ENCODE data around the gene UTP11. TPM values are rescaled to one million over a fixed set of nuclear protein-coding genes. Genes with fewer than 3 reads are reported as not detected.

The UTP11 gene
- total and polyA plus RNA-seq, 2 of the 8 experiments (the other 6 are each of a cell fraction or from before 2014, with no cell fraction given) = 19.5 to 60.5 TPM

DNA sequence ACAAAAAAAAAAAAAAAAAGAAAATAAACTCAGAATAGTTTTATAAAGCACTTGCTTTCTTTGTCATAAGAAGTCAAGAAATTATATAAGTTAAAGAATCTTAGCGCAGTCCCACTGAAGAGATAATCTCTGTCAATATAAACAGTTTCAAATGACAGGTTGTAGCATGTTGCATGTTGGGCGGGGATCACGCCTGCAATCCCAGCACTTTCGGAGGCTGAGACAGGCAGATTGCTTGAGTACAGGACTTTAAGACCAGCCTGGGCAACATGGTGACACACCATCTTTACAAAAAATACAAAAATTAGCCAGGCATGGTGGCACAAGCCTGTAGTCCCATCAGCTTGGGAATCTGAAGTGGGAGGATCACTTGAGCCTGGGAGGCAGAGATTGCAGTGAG is 47.2 kb upstream of the UTP11 start:
- H3K18ac ChIP-seq (ENCODE audit: extremely low read depth, low read length) = no peak overlapping the region
- no peaks in the 10 kb centered on the region for H3K9me3 ChIP-seq (ENCODE audit: insufficient read depth in 2 of 2, low read depth in 1 of 2, low read length in 1 of 2)
- H2BK12ac ChIP-seq (ENCODE audit: low read depth, low read length) = no peak overlapping the region
- H3K14ac ChIP-seq (ENCODE audit: insufficient read length) = no peak overlapping the region
- DNase-seq (ENCODE audit: low read depth in 1 of 2, low spot score in 2 of 2) (no peak), FAIRE-seq (no peak)
- no peaks in the 10 kb centered on the region for H3K23me2 ChIP-seq (ENCODE audit: low read depth, low read length)
- H3K4me2 ChIP-seq (ENCODE audit: insufficient read depth in 1 of 2, low read depth in 2 of 2, low read length in 2 of 2) = no peak overlapping the region
- no peak overlapping the region for H2BK120ac ChIP-seq (replicated peaks; ENCODE audit: low read depth, low read length)
- no peak overlapping the region for H3K56ac ChIP-seq (replicated peaks; ENCODE audit: insufficient read length, low read depth, low read length)
- no peak overlapping the region for H4K5ac ChIP-seq (ENCODE audit: insufficient read length, low read depth, low read length)
- WGBS, 2 experiments (ENCODE audit: extremely low coverage in 1 of 2, insufficient coverage in 1 of 2, insufficient read length in 1 of 2, insufficient replicate concordance in 2 of 2, low coverage in 1 of 2, low lambda C conversion rate in 2 of 2, missing lambda C conversion rate in 1 of 2) = 88% methylated on average over 4 of the region's 4 CpGs; no CpG with 5 or more reads in 1 of the 2 experiments
- no peak overlapping the region for H3K27ac ChIP-seq (ENCODE audit: low read depth, low read length)
- no peak overlapping the region for H3K4me3 ChIP-seq (ENCODE audit: extremely low read depth in 1 of 4, insufficient read depth in 2 of 4, low read depth in 3 of 4, low read length in 4 of 4)
- H2AFZ ChIP-seq (ENCODE audit: low read length) = no peak overlapping the region
- no peak overlapping the region for H4K91ac ChIP-seq (replicated peaks; ENCODE audit: insufficient read length, low read length)
- no peaks in the 10 kb centered on the region for H3K79me1 ChIP-seq (ENCODE audit: low read depth, low read length)
- no peaks in the 10 kb centered on the region for H3K4me1 ChIP-seq (replicated peaks in 1 of 4; ENCODE audit: control insufficient read depth in 3 of 4, insufficient read depth in 4 of 4, low read length in 3 of 4)
- no peaks in the 10 kb centered on the region for H3K79me2 ChIP-seq (ENCODE audit: control insufficient read depth in 1 of 2, insufficient read depth in 2 of 2, low read length in 2 of 2)
- no peak overlapping the region for H4K8ac ChIP-seq (ENCODE audit: extremely low read depth, insufficient read depth, low read length)
- CTCF ChIA-PET (ENCODE audit: partially characterized antibody) = interaction anchor here (0.6 kb wide), 1 partner anchor 10 kb away, joined by 3 read pairs; no protein-coding TSS in a partner anchor
- no peak overlapping the region for H2BK20ac ChIP-seq (ENCODE audit: low read length)
- POLR2A ChIA-PET (ENCODE audit: partially characterized antibody) = interaction anchor here (0.6 to 1.8 kb wide), 5 partner anchors 14 to 165 kb away, joined by 3 to 4 read pairs (median 3); partner anchors contain the start of gene MTF1
- no peak overlapping the region for H2BK15ac ChIP-seq (ENCODE audit: low read length)
- H3K4ac ChIP-seq (replicated peaks; ENCODE audit: insufficient read length, low read depth, low read length) = no peak overlapping the region
- peaks cover 16 to 62% (median 38%) of the 10 kb centered on the region in 4 experiments for H3K36me3 ChIP-seq (ENCODE audit: control insufficient read depth in 2 of 4, insufficient read depth in 4 of 4, low read length in 3 of 4)
- H2AK5ac ChIP-seq (ENCODE audit: low read depth, low read length) = no peak overlapping the region
- H3K23ac ChIP-seq (ENCODE audit: insufficient read length) = no peak overlapping the region
- no peaks in the 10 kb centered on the region for H3K27me3 ChIP-seq (replicated peaks in 1 of 4; ENCODE audit: control insufficient read depth in 3 of 4, extremely low read depth in 1 of 4, insufficient read depth in 3 of 4, low read length in 3 of 4)
- no peaks in the 10 kb centered on the region for H4K20me1 ChIP-seq (replicated peaks in 1 of 2; ENCODE audit: control insufficient read depth in 1 of 2, insufficient read depth in 2 of 2, low read length in 2 of 2)
- H2BK5ac ChIP-seq (ENCODE audit: low read depth, low read length) = no peak overlapping the region
- no peak overlapping the region; a peak in 1 of 7 replicates for H3K9ac ChIP-seq (replicated peaks in 1 of 4; ENCODE audit: extremely low read depth in 1 of 4, low read depth in 3 of 4, low read length in 3 of 4)
- TF ChIP-seq GTF2F1 (IDR thresholded peaks at IDR 0.05; ENCODE audit: borderline replicate concordance, low read depth, low read length) (no peak), EZH2 (IDR thresholded peaks at IDR 0.05; ENCODE audit: low read depth, low read length, severe bottlenecking) (no peak), TAF1 (IDR thresholded peaks at IDR 0.05; ENCODE audit: low read depth, low read length) (no peak), JUND (IDR thresholded peaks at IDR 0.05; ENCODE audit: low read length) (no peak), BCL11A (IDR thresholded peaks at IDR 0.05; ENCODE audit: low read depth in 2 of 2, low read length in 2 of 2) (no peak), KDM1A (IDR thresholded peaks at IDR 0.05; ENCODE audit: borderline replicate concordance, low read length) (no peak), POU5F1 (IDR thresholded peaks at IDR 0.05; ENCODE audit: low read depth, low read length) (no peak), POLR2A (IDR thresholded peaks at IDR 0.05; ENCODE audit: control extremely low read depth in 1 of 2, low read depth in 2 of 2, low read length in 2 of 2) (no peak), RBBP5 (IDR thresholded peaks at IDR 0.05; ENCODE audit: borderline replicate concordance, low read depth, low read length) (no peak)
- TF ChIP-seq, protein P1, sequence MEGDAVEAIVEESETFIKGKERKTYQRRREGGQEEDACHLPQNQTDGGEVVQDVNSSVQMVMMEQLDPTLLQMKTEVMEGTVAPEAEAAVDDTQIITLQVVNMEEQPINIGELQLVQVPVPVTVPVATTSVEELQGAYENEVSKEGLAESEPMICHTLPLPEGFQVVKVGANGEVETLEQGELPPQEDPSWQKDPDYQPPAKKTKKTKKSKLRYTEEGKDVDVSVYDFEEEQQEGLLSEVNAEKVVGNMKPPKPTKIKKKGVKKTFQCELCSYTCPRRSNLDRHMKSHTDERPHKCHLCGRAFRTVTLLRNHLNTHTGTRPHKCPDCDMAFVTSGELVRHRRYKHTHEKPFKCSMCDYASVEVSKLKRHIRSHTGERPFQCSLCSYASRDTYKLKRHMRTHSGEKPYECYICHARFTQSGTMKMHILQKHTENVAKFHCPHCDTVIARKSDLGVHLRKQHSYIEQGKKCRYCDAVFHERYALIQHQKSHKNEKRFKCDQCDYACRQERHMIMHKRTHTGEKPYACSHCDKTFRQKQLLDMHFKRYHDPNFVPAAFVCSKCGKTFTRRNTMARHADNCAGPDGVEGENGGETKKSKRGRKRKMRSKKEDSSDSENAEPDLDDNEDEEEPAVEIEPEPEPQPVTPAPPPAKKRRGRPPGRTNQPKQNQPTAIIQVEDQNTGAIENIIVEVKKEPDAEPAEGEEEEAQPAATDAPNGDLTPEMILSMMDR (IDR thresholded peaks at IDR 0.05; ENCODE audit: control extremely low read depth in 1 of 3, insufficient read depth in 1 of 3, low read depth in 1 of 3, low read length in 3 of 3) = no peak
- TF ChIP-seq, protein P2, sequence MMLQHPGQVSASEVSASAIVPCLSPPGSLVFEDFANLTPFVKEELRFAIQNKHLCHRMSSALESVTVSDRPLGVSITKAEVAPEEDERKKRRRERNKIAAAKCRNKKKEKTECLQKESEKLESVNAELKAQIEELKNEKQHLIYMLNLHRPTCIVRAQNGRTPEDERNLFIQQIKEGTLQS (IDR thresholded peaks at IDR 0.05; ENCODE audit: insufficient read depth, low read depth, low read length) = no peak
